ENCODE measurements around the gene DUSP1. TPM values are rescaled to one million over a fixed set of nuclear protein-coding genes. Genes with fewer than 3 reads are reported as not detected.

Gene DUSP1
- total RNA-seq, 1 experiment from 2014 or later = 10.3 TPM

DNA sequence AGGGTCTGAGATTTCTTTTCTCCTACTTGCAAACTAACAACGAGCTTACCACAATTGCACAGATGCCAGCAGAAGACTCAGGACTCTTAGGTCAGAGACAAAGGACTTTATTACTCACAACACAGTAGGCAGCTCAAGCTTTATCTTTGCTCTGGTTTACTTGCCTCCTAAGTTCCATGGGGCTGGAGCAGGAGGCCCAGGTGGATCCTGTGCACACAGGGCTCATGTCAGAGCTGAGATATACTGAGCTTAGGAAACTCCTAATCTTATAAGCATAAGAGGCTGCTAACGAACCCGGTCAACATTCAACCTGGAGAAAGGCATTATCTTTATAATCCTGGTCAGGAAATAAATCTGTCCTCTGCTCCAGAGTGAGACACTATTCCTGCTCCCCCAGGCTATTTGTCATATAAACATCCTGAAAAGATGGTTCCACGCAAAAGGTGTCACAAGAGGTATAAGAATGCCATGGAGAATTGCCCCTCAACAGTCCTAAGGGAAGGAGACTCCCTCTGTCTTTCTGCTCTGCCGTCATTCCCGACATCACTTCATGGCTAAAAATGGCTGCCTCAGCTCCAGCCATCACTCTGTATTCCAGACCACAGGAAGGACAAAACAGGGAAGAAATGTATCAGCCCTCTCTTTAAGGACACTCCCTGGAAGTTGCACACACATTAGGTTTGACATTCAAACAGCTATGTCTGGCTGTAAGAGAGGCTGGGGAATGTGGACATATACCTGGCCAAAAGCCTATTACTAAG, 16.2 kb downstream of the DUSP1 start:
- no TSS peak for BruUV-seq (replicated peaks)
- H2AFZ ChIP-seq = no peak overlapping the region
- H3K9me3 ChIP-seq (ENCODE audit: insufficient read depth, low read depth) = no peaks in the 10 kb centered on the region
- H3K27ac ChIP-seq = no peak overlapping the region
- POLR2A ChIA-PET (ENCODE audit: unreplicated experiment) = no interaction called here
- no peaks in the 10 kb centered on the region for H3K27me3 ChIP-seq (ENCODE audit: insufficient read depth, low read depth)
- no peak overlapping the region for H3K4me2 ChIP-seq
- H3K9me2 ChIP-seq (ENCODE audit: insufficient read depth) = no peaks in the 10 kb centered on the region
- no peaks in the 10 kb centered on the region; the same call in 1 of the 2 replicates for H3F3A ChIP-seq (ENCODE audit: insufficient read depth, low read depth)
- H3K4me3 ChIP-seq = no peak overlapping the region
- H4K20me1 ChIP-seq (ENCODE audit: insufficient read depth) = no peaks in the 10 kb centered on the region
- H3K36me3 ChIP-seq (ENCODE audit: low read depth) = no peaks in the 10 kb centered on the region
- no peaks in the 10 kb centered on the region for H3K79me2 ChIP-seq (ENCODE audit: low read depth)
- CTCF ChIA-PET = no interaction called here
- H3K4me1 ChIP-seq (replicated peaks; ENCODE audit: insufficient read depth) = peaks cover 10% of the 10 kb centered on the region
- DNase-seq = no peak
- TF ChIP-seq, protein P1, sequence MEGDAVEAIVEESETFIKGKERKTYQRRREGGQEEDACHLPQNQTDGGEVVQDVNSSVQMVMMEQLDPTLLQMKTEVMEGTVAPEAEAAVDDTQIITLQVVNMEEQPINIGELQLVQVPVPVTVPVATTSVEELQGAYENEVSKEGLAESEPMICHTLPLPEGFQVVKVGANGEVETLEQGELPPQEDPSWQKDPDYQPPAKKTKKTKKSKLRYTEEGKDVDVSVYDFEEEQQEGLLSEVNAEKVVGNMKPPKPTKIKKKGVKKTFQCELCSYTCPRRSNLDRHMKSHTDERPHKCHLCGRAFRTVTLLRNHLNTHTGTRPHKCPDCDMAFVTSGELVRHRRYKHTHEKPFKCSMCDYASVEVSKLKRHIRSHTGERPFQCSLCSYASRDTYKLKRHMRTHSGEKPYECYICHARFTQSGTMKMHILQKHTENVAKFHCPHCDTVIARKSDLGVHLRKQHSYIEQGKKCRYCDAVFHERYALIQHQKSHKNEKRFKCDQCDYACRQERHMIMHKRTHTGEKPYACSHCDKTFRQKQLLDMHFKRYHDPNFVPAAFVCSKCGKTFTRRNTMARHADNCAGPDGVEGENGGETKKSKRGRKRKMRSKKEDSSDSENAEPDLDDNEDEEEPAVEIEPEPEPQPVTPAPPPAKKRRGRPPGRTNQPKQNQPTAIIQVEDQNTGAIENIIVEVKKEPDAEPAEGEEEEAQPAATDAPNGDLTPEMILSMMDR (conservative IDR thresholded peaks at IDR 0.05) = no peak
- no peak for TF ChIP-seq EZH2 (IDR thresholded peaks at IDR 0.05; ENCODE audit: low read depth)
- intact Hi-C loops (cut with micrococcal nuclease; ENCODE audit: unreplicated experiment) = no loop called here

DNA sequence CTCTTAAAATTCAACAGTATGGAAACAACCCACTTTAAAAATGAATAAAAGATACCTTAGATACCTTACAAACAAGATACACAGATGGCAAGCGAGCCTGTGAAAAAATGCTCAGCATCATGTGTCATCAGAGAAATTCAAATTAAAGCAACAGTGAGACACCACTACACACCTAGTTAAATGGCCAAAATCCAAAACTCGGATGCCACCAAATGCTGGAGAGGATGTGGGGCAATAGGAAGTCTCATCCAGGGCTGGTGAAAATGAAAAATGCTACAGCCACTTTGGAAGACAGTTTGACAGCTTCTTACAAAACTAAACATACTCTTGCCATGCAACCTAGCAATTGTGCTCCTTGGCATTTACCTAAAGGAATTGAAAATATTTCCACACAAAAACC, 17.9 kb downstream of the DUSP1 start:
- no peak overlapping the region for H3K4me3 ChIP-seq
- POLR2A ChIA-PET (ENCODE audit: unreplicated experiment) = interaction anchor here (0.7 kb wide), 1 partner anchor 430 kb away, joined by 6 read pairs; no protein-coding TSS in a partner anchor
- H3K27ac ChIP-seq = no peak overlapping the region
- H3K4me2 ChIP-seq = no peak overlapping the region
- intact Hi-C loops (cut with micrococcal nuclease; ENCODE audit: unreplicated experiment) = no loop called here
- no peaks in the 10 kb centered on the region for H3K9me3 ChIP-seq (ENCODE audit: insufficient read depth, low read depth)
- H3K79me2 ChIP-seq (ENCODE audit: low read depth) = no peaks in the 10 kb centered on the region
- no peaks in the 10 kb centered on the region for H3F3A ChIP-seq (ENCODE audit: insufficient read depth, low read depth)
- BruUV-seq (replicated peaks) = no TSS peak
- no peak for TF ChIP-seq EZH2 (IDR thresholded peaks at IDR 0.05; ENCODE audit: low read depth)
- TF ChIP-seq, protein P1 (conservative IDR thresholded peaks at IDR 0.05) = no peak
- H3K36me3 ChIP-seq (ENCODE audit: low read depth) = no peaks in the 10 kb centered on the region
- H3K9me2 ChIP-seq (ENCODE audit: insufficient read depth) = no peaks in the 10 kb centered on the region
- peaks cover 6% of the 10 kb centered on the region for H3K4me1 ChIP-seq (replicated peaks; ENCODE audit: insufficient read depth)
- no peaks in the 10 kb centered on the region for H4K20me1 ChIP-seq (ENCODE audit: insufficient read depth)
- no peak overlapping the region for H2AFZ ChIP-seq
- H3K27me3 ChIP-seq (ENCODE audit: insufficient read depth, low read depth) = no peaks in the 10 kb centered on the region
- CTCF ChIA-PET = no interaction called here
- DNase-seq = no peak

- Histone ChIP-seq H3K27me3 (ENCODE audit: insufficient read depth, low read depth) (no peaks in the 10 kb centered on the region), H3F3A (ENCODE audit: insufficient read depth, low read depth) (no peaks in the 10 kb centered on the region), H3K79me2 (ENCODE audit: low read depth) (no peaks in the 10 kb centered on the region), H3K9me3 (ENCODE audit: insufficient read depth, low read depth) (no peaks in the 10 kb centered on the region; the same call in 1 of the 2 replicates), H3K27ac (no peak overlapping the region), H3K4me3 (no peak overlapping the region), H3K4me2 (no peak overlapping the region), H3K36me3 (ENCODE audit: low read depth) (no peaks in the 10 kb centered on the region), H3K4me1 (replicated peaks; ENCODE audit: insufficient read depth) (no peaks in the 10 kb centered on the region), H4K20me1 (ENCODE audit: insufficient read depth) (no peaks in the 10 kb centered on the region), H3K9me2 (ENCODE audit: insufficient read depth) (no peaks in the 10 kb centered on the region), H2AFZ (no peak overlapping the region)
- intact Hi-C loops (cut with micrococcal nuclease; ENCODE audit: unreplicated experiment) = no loop called here
- DNase-seq = no peak
- CTCF ChIA-PET = no interaction called here
- TF ChIP-seq, protein P1 (conservative IDR thresholded peaks at IDR 0.05) = no peak
- TF ChIP-seq EZH2 (IDR thresholded peaks at IDR 0.05; ENCODE audit: low read depth) = no peak
- POLR2A ChIA-PET (ENCODE audit: unreplicated experiment) = no interaction called here
- no TSS peak for BruUV-seq (replicated peaks)
Observed at GRCh38 chr5:172751761-172752510, 19.1 kb downstream of the DUSP1 start.
